ENCODE data around the gene MMP21.

- no peak for TF ChIP-seq CTCF (IDR thresholded peaks at IDR 0.05)
- TF ChIP-seq POLR2A (IDR thresholded peaks at IDR 0.05) = no peak
- TF ChIP-seq POLR2AphosphoS5 (IDR thresholded peaks at IDR 0.05; ENCODE audit: insufficient read depth in 1 of 2, low read depth in 1 of 2) = no peak
These were observed 21.8 kb upstream of the MMP21 start for GRCh38 chr10:125797424-125797823.
